Measurements from ENCODE around the gene MARCHF6.
"Not testable (repeated sequence)": the region's sequence is repeated elsewhere in the genome, so short reads cannot be mapped to it uniquely, and the experiment has no call there.

Gene MARCHF6

GRCh38 chr5:10335711-10336470, 17.6 kb upstream of the MARCHF6 start:
- H3K27ac ChIP-seq, result no peak overlapping the region
- TF ChIP-seq CTCF (conservative IDR thresholded peaks at IDR 0.05), result no peak

- TF ChIP-seq CTCF (conservative IDR thresholded peaks at IDR 0.05), result no peak
- H3K27ac ChIP-seq, result no peak overlapping the region
Observed at GRCh38 chr5:10337107-10337506, 16.4 kb upstream of the MARCHF6 start.

GRCh38 chr5:10337986-10338385, 15.5 kb upstream of the MARCHF6 start:
- TF ChIP-seq CTCF (conservative IDR thresholded peaks at IDR 0.05), result no peak
- H3K27ac ChIP-seq, result no peak overlapping the region

GRCh38 chr5:10338686-10339057, 14.8 kb upstream of the MARCHF6 start:
- TF ChIP-seq CTCF (conservative IDR thresholded peaks at IDR 0.05), result no peak
- no peak overlapping the region for H3K27ac ChIP-seq

GRCh38 chr5:10339058-10339811, 14.3 kb upstream of the MARCHF6 start:
- no peak for TF ChIP-seq CTCF (conservative IDR thresholded peaks at IDR 0.05)
- H3K27ac ChIP-seq, result no peak overlapping the region

- TF ChIP-seq CTCF (conservative IDR thresholded peaks at IDR 0.05), result no peak
- no peak overlapping the region for H3K27ac ChIP-seq
Observed at GRCh38 chr5:10339958-10340357, 13.5 kb upstream of the MARCHF6 start.

- no peak overlapping the region for H3K27ac ChIP-seq
- no peak for TF ChIP-seq CTCF (conservative IDR thresholded peaks at IDR 0.05)
Observed at GRCh38 chr5:10343486-10343885, 10.0 kb upstream of the MARCHF6 start.

- H3K27ac ChIP-seq, result not testable (repeated sequence)
Observed at GRCh38 chr5:10344461-10345106, 8.9 kb upstream of the MARCHF6 start.

Measured in VCaP (cell line).